Measurements from ENCODE around the gene KCNK3.

- TF ChIP-seq, protein P1, sequence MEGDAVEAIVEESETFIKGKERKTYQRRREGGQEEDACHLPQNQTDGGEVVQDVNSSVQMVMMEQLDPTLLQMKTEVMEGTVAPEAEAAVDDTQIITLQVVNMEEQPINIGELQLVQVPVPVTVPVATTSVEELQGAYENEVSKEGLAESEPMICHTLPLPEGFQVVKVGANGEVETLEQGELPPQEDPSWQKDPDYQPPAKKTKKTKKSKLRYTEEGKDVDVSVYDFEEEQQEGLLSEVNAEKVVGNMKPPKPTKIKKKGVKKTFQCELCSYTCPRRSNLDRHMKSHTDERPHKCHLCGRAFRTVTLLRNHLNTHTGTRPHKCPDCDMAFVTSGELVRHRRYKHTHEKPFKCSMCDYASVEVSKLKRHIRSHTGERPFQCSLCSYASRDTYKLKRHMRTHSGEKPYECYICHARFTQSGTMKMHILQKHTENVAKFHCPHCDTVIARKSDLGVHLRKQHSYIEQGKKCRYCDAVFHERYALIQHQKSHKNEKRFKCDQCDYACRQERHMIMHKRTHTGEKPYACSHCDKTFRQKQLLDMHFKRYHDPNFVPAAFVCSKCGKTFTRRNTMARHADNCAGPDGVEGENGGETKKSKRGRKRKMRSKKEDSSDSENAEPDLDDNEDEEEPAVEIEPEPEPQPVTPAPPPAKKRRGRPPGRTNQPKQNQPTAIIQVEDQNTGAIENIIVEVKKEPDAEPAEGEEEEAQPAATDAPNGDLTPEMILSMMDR (IDR thresholded peaks at IDR 0.05) = no peak
- no peak for TF ChIP-seq POLR2A (IDR thresholded peaks at IDR 0.05)
Observed at GRCh38 chr2:26757873-26758789, 65.6 kb downstream of the KCNK3 start.
